Adrenal gland (tissue), 5 donors: ENCODE measurements around the gene GPR68.

Experiments used
- POLR2A ChIP-seq, 2 donors: fragments of 450-650 bp; IDR thresholded peaks; one replicate each; pipeline ENCODE4 v1.6.1; 2017; ENCODE audit warnings: antibody characterized with exemption in 2 of 2, mild to moderate bottlenecking in 2 of 2, moderate library complexity in 1 of 2
- TF ChIP-seq, protein P1 (sequence below), 6 experiments: fragments of 450-650 bp in 4 of 6; fragments of 200-600 bp in 2 of 6; sonication (generic) in 1 of 6; IDR thresholded peaks; 1 replicate in 5 of 6; 2 replicates in 1 of 6; pipeline versions ENCODE4 v1.5.1 to v1.8.0; 2016 to 2021; ENCODE audit warnings: antibody characterized with exemption in 6 of 6, mild to moderate bottlenecking in 2 of 6, moderate library complexity in 1 of 6
- donor health status: DM: no; HTN: no; CAD: no.

DNA sequence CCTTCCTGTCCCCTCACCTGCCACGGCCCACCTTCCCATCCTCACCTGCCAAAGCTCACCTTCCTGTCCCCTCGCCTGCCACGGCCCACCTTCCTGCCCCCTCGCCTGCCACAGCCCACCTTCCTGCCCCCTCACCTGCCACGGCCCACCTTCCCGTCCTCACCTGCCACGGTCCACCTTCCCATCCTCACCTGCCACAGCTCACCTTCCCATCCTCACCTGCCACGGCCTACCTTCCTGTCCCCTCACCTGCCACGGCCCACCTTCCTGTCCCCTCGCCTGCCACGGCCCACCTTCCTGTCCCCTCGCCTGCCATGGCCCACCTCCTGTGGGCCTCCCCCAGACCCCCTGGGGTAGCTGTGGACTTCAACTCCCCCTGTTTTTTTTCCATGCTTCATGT is 48.8 kb upstream of the GPR68 start:
- TF ChIP-seq POLR2A (IDR thresholded peaks at IDR 0.05): no peak
- TF ChIP-seq, protein P1, sequence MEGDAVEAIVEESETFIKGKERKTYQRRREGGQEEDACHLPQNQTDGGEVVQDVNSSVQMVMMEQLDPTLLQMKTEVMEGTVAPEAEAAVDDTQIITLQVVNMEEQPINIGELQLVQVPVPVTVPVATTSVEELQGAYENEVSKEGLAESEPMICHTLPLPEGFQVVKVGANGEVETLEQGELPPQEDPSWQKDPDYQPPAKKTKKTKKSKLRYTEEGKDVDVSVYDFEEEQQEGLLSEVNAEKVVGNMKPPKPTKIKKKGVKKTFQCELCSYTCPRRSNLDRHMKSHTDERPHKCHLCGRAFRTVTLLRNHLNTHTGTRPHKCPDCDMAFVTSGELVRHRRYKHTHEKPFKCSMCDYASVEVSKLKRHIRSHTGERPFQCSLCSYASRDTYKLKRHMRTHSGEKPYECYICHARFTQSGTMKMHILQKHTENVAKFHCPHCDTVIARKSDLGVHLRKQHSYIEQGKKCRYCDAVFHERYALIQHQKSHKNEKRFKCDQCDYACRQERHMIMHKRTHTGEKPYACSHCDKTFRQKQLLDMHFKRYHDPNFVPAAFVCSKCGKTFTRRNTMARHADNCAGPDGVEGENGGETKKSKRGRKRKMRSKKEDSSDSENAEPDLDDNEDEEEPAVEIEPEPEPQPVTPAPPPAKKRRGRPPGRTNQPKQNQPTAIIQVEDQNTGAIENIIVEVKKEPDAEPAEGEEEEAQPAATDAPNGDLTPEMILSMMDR (IDR thresholded peaks at IDR 0.05): no peak
